Measurements from ENCODE around the gene ADAMTS17.

The ADAMTS17 gene

GRCh38 chr15:100250176-100250800 is 91.5 kb downstream of the ADAMTS17 start:
- no peak for DNase-seq (ENCODE audit: low read depth in 2 of 2, low spot score in 1 of 2)

- DNase-seq (ENCODE audit: low read depth in 2 of 2, low spot score in 1 of 2) = no peak
These were observed 92.5 kb downstream of the ADAMTS17 start for GRCh38 chr15:100249096-100249815.

GRCh38 chr15:100248236-100248635 is 93.5 kb downstream of the ADAMTS17 start:
- no peak for DNase-seq (ENCODE audit: low read depth in 2 of 2, low spot score in 1 of 2)

- DNase-seq (ENCODE audit: low read depth in 2 of 2, low spot score in 1 of 2) = no peak
These were observed 94.2 kb downstream of the ADAMTS17 start for GRCh38 chr15:100247228-100248225.

GRCh38 chr15:100245855-100246254 is 95.9 kb downstream of the ADAMTS17 start:
- no peak for DNase-seq (ENCODE audit: low read depth in 2 of 2, low spot score in 1 of 2)

GRCh38 chr15:100245487-100245820 is 96.3 kb downstream of the ADAMTS17 start:
- no peak for DNase-seq (ENCODE audit: low read depth in 2 of 2, low spot score in 1 of 2)

- no peak for DNase-seq (ENCODE audit: low read depth in 2 of 2, low spot score in 1 of 2)
These were observed 96.8 kb downstream of the ADAMTS17 start for GRCh38 chr15:100244796-100245486.

- no peak for DNase-seq (ENCODE audit: low read depth in 2 of 2, low spot score in 1 of 2)
These were observed 98.8 kb downstream of the ADAMTS17 start for GRCh38 chr15:100242989-100243388.

- no peak for DNase-seq (ENCODE audit: low read depth in 2 of 2, low spot score in 1 of 2)
These were observed 99.9 kb downstream of the ADAMTS17 start for GRCh38 chr15:100241572-100242482.

GRCh38 chr15:100236981-100237720 is 104.6 kb downstream of the ADAMTS17 start:
- DNase-seq (ENCODE audit: low read depth in 2 of 2, low spot score in 1 of 2) = no peak

- no peak for DNase-seq (ENCODE audit: low read depth in 2 of 2, low spot score in 1 of 2)
These were observed 106.7 kb downstream of the ADAMTS17 start for GRCh38 chr15:100235030-100235617.

- DNase-seq (ENCODE audit: low read depth in 2 of 2, low spot score in 1 of 2) = no peak
These were observed 107.4 kb downstream of the ADAMTS17 start for GRCh38 chr15:100234158-100235029.

GRCh38 chr15:100230784-100231183 is 111.0 kb downstream of the ADAMTS17 start:
- DNase-seq (ENCODE audit: low read depth in 2 of 2, low spot score in 1 of 2) = no peak

- no peak for DNase-seq (ENCODE audit: low read depth in 2 of 2, low spot score in 1 of 2)
These were observed 112.3 kb downstream of the ADAMTS17 start for GRCh38 chr15:100229181-100230163.

- DNase-seq (ENCODE audit: low read depth in 2 of 2, low spot score in 1 of 2) = no peak
These were observed 114.0 kb downstream of the ADAMTS17 start for GRCh38 chr15:100227781-100228180.

GRCh38 chr15:100226107-100226506 is 115.7 kb downstream of the ADAMTS17 start:
- no peak for DNase-seq (ENCODE audit: low read depth in 2 of 2, low spot score in 1 of 2)

Data from stimulated activated CD8-positive, alpha-beta memory T cell treated with anti-CD3 and anti-CD28 coated beads, Interleukin-4, amount 100 ng/mL, for 1 hour (primary cell).